Measurements from ENCODE around the gene PRDM13. TPM values are rescaled to one million over a fixed set of nuclear protein-coding genes. Genes with fewer than 3 reads are reported as not detected.

Gene PRDM13
- total RNA-seq, 1 experiment from 2014 or later: not detected

DNA sequence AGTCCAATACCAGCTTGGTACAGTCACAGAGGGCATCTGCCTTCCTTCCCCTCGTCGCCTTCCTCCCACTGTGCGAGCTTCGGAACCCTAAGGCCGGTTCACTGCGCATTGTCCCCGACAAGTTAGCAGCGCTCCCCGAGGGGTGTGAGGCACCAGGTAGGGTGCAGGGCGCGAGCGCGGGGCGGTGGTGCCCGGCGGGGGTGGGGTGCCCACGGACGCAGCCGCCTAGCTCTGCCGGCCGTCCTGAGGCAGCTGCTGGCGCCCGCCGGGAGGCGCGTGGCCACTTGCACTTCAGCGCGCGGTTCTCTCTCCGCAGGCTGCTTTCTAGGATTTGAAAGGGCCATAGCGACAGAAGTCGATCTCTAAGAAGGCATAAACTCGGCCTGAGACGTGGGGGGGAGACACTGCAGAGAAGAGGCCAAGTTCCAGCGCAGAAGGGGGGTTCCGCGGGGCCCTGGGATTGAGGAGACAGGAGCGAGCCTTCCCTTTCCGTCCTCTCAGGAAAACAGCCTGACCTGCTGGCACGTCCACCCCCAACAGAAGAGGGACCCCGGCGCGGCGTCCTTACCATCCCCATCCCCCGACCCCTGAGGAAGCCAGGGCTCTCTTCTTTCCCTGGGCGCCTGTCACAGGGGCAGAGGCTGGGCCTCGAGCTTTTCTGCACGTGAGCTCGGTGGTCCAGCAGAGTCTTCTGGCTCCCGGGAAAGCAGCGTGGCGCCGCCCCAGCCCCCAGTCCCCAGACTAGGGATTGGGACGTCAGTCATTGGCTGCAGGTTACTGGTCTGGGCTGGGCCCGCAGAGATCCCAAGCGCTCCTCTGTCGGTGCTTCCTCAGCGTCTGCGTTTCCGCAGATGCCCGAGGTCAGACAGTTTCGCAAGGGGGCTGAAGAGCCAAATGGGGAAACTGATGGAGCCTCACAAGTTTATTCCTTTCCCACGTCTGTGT, 15.6 kb upstream of the PRDM13 start:
- CTCF ChIA-PET: no interaction called here
- no TSS peak for BruUV-seq (replicated peaks)
- H3K27me3 ChIP-seq (ENCODE audit: control insufficient read depth, insufficient read depth, low read length): peaks cover 30% of the 10 kb centered on the region
- in situ Hi-C loops (cut with HindIII; ENCODE audit: low pct_unique_long_range_greater_than_20kb, low sequenced_read_pairs) (no loop called here), intact Hi-C loops (cut with micrococcal nuclease; ENCODE audit: unreplicated experiment) (no loop called here)
- no peaks in the 10 kb centered on the region for H3K36me3 ChIP-seq (ENCODE audit: control insufficient read depth, insufficient read depth, low read length)
- DNase-seq (ENCODE audit: low read depth, low spot score) (no peak), ATAC-seq (no peak)
- H3K4me3 ChIP-seq (ENCODE audit: low read depth in 2 of 2, low read length in 2 of 2): no peak overlapping the region
- TF ChIP-seq, protein P1, sequence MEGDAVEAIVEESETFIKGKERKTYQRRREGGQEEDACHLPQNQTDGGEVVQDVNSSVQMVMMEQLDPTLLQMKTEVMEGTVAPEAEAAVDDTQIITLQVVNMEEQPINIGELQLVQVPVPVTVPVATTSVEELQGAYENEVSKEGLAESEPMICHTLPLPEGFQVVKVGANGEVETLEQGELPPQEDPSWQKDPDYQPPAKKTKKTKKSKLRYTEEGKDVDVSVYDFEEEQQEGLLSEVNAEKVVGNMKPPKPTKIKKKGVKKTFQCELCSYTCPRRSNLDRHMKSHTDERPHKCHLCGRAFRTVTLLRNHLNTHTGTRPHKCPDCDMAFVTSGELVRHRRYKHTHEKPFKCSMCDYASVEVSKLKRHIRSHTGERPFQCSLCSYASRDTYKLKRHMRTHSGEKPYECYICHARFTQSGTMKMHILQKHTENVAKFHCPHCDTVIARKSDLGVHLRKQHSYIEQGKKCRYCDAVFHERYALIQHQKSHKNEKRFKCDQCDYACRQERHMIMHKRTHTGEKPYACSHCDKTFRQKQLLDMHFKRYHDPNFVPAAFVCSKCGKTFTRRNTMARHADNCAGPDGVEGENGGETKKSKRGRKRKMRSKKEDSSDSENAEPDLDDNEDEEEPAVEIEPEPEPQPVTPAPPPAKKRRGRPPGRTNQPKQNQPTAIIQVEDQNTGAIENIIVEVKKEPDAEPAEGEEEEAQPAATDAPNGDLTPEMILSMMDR (IDR thresholded peaks at IDR 0.05): no peak
- TF ChIP-seq, protein P2, sequence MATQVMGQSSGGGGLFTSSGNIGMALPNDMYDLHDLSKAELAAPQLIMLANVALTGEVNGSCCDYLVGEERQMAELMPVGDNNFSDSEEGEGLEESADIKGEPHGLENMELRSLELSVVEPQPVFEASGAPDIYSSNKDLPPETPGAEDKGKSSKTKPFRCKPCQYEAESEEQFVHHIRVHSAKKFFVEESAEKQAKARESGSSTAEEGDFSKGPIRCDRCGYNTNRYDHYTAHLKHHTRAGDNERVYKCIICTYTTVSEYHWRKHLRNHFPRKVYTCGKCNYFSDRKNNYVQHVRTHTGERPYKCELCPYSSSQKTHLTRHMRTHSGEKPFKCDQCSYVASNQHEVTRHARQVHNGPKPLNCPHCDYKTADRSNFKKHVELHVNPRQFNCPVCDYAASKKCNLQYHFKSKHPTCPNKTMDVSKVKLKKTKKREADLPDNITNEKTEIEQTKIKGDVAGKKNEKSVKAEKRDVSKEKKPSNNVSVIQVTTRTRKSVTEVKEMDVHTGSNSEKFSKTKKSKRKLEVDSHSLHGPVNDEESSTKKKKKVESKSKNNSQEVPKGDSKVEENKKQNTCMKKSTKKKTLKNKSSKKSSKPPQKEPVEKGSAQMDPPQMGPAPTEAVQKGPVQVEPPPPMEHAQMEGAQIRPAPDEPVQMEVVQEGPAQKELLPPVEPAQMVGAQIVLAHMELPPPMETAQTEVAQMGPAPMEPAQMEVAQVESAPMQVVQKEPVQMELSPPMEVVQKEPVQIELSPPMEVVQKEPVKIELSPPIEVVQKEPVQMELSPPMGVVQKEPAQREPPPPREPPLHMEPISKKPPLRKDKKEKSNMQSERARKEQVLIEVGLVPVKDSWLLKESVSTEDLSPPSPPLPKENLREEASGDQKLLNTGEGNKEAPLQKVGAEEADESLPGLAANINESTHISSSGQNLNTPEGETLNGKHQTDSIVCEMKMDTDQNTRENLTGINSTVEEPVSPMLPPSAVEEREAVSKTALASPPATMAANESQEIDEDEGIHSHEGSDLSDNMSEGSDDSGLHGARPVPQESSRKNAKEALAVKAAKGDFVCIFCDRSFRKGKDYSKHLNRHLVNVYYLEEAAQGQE (IDR thresholded peaks at IDR 0.05; ENCODE audit: insufficient read depth in 1 of 2, low read depth in 2 of 2, low read length in 1 of 2): no peak
- TF ChIP-seq SIN3A (IDR thresholded peaks at IDR 0.05; ENCODE audit: borderline replicate concordance, insufficient read depth, low read depth, low read length): no peak
- no peak for TF ChIP-seq POLR2AphosphoS5 (IDR thresholded peaks at IDR 0.05; ENCODE audit: low read depth, low read length)
- no peak for TF ChIP-seq TCF7L2 (IDR thresholded peaks at IDR 0.05; ENCODE audit: low read depth, low read length)
- POLR2A ChIA-PET: interaction anchor here (0.5 kb wide), 1 partner anchor 20 kb away, joined by 3 read pairs; no protein-coding TSS in a partner anchor
- H3K27ac ChIP-seq (ENCODE audit: low read length): no peak overlapping the region
- no peaks in the 10 kb centered on the region for H3K9me3 ChIP-seq (ENCODE audit: control insufficient read depth, insufficient read depth, low read depth, low read length)
- peaks cover 3% of the 10 kb centered on the region; the same call in 1 of the 2 replicates for H3K4me1 ChIP-seq (ENCODE audit: control insufficient read depth, insufficient read depth, low read length)

DNA sequence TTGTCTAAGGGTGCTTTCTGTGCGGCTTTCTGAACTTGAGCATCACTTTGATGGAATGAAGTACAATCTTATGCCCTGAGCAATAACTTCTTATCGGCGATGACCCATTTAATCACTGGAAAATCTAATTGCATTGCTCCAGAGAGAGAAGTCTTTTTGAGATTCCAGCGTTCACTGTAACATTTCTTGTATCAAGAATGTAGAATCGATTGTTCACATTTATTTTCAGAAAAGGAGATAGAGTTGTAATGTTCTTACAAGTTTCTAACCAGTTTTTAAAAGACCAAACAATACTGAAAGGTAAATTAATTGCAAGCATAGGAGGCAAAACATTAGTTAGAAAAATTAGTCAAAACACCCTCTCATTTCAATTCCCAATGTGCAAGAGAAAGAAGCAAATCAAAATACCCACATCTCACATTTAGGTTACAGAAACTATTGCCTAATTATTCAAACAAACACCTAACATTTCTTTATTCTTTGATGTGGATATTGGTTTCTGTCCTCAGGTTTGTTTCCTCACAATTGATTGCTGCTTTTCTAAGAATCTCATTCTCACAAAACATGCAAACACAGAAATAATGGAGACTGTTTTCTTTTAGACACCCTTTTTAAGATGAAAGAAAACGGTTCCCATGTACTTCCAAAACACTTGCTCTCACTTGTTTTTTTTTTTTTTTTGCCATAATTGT, 14.8 kb upstream of the PRDM13 start:
- in situ Hi-C loops (cut with HindIII; ENCODE audit: low pct_unique_long_range_greater_than_20kb, low sequenced_read_pairs) (no loop called here), intact Hi-C loops (cut with micrococcal nuclease; ENCODE audit: unreplicated experiment) (no loop called here)
- H3K27me3 ChIP-seq (ENCODE audit: control insufficient read depth, insufficient read depth, low read length): peaks cover 35% of the 10 kb centered on the region
- DNase-seq (ENCODE audit: low read depth, low spot score) (no peak), ATAC-seq (no peak)
- H3K27ac ChIP-seq (ENCODE audit: low read length): no peak overlapping the region
- H3K9me3 ChIP-seq (ENCODE audit: control insufficient read depth, insufficient read depth, low read depth, low read length): no peaks in the 10 kb centered on the region
- POLR2A ChIA-PET: no interaction called here
- TF ChIP-seq POLR2AphosphoS5 (IDR thresholded peaks at IDR 0.05; ENCODE audit: low read depth, low read length) (no peak), TCF7L2 (IDR thresholded peaks at IDR 0.05; ENCODE audit: low read depth, low read length) (no peak), SIN3A (IDR thresholded peaks at IDR 0.05; ENCODE audit: borderline replicate concordance, insufficient read depth, low read depth, low read length) (no peak)
- TF ChIP-seq, protein P2 (IDR thresholded peaks at IDR 0.05; ENCODE audit: insufficient read depth in 1 of 2, low read depth in 2 of 2, low read length in 1 of 2): no peak
- TF ChIP-seq, protein P1 (IDR thresholded peaks at IDR 0.05): no peak
- H3K4me1 ChIP-seq (ENCODE audit: control insufficient read depth, insufficient read depth, low read length): peaks cover 3% of the 10 kb centered on the region; the same call in 1 of the 2 replicates
- CTCF ChIA-PET: no interaction called here
- BruUV-seq (replicated peaks): no TSS peak
- no peaks in the 10 kb centered on the region for H3K36me3 ChIP-seq (ENCODE audit: control insufficient read depth, insufficient read depth, low read length)
- no peak overlapping the region for H3K4me3 ChIP-seq (ENCODE audit: low read depth in 2 of 2, low read length in 2 of 2)

Measured in Panc1 (cell line).